HCT116 (cell line): ENCODE data around the gene RBM26. TPM values are rescaled to one million over a fixed set of nuclear protein-coding genes. Genes with fewer than 3 reads are reported as not detected.

Experiments used
- ATAC-seq: fragments of 200-7000 bp; cut with Tn5 transposase; 2 replicates; pipeline ENCODE4 v1.9.1; 2020; ENCODE audit warnings: mild to moderate bottlenecking, moderate library complexity
- BruUV-seq: library from RNA; stranded (reverse); fragments of 400-500 nt; replicated peaks from 2 replicates; lab custom pipeline; 2021; lab: Mats Ljungman, UMichigan
- CTCF ChIA-PET: fragments of 300-600 bp; sonication (Branson Sonifier 250); formaldehyde crosslinking; loops from one replicate; lab custom pipeline; 2021; ENCODE audit warnings: antibody characterized with exemption; lab: Charles Lee
- POLR2A ChIA-PET: fragments of 300-600, 350-600 bp; sonication (Branson Sonifier 250); formaldehyde crosslinking; loops from one replicate; lab custom pipeline; 2021; ENCODE audit warnings: antibody characterized with exemption; lab: Charles Lee
- RAD21 ChIA-PET, 2 experiments: fragments of 300-600 bp; sonication (Branson Sonifier 250); formaldehyde crosslinking; loops; one replicate each; lab custom pipeline; 2023; ENCODE audit warnings: low total read pairs in 2 of 2; ENCODE audit not compliant: uncharacterized antibody in 2 of 2, unreplicated experiment in 2 of 2, low non-redundant PET in 1 of 2; lab: Charles Lee
- DNase-seq: peaks from one replicate; pipeline ENCODE4 v3.0.0-alpha.2; 2010; ENCODE audit warnings: low read depth, low spot score
- H2AFZ ChIP-seq: fragments of 200-600 bp; shearing (Covaris generic), sonication (generic); 2 replicates; pipeline ENCODE4 v1.6.1; 2017; ENCODE audit warnings: low read depth, mixed run types, mixed read lengths, antibody characterized with exemption, low read length; ENCODE audit not compliant: poor library complexity, severe bottlenecking
- H3K27ac ChIP-seq: 2 replicates; pipeline ENCODE4 v1.5.1; 2012; ENCODE audit warnings: low read depth, low read length
- H3K27me3 ChIP-seq: fragments of 200-600 bp; sonication (generic); 2 replicates; pipeline ENCODE4 v1.6.1; 2016; ENCODE audit warnings: mixed run types, low read length, mixed read lengths; ENCODE audit not compliant: insufficient read depth
- H3K36me3 ChIP-seq, 2 experiments: fragments of 200-500 bp in 1 of 2; fragments of 200-600 bp in 1 of 2; sonication (Bioruptor generic) in 1 of 2; sonication (generic) in 1 of 2; 2 replicates each; pipeline versions ENCODE4 v1.5.1 to v1.6.1; 2014 to 2016; ENCODE audit warnings: low read length in 2 of 2, inconsistent platforms in 1 of 2, mixed read lengths in 1 of 2, mixed run types in 1 of 2; ENCODE audit not compliant: insufficient read depth in 2 of 2, control insufficient read depth in 1 of 2
- H3K4me1 ChIP-seq, 2 experiments: fragments of 200-600 bp in 1 of 2; sonication (generic) in 1 of 2; 2 replicates each; pipeline versions ENCODE4 v1.5.1 to v1.6.1; 2012 to 2017; ENCODE audit warnings: low read length in 2 of 2, inconsistent platforms in 1 of 2, mild to moderate bottlenecking in 1 of 2, mixed read lengths in 1 of 2, mixed run types in 1 of 2, moderate library complexity in 1 of 2; ENCODE audit not compliant: insufficient read depth in 2 of 2, control insufficient read depth in 1 of 2
- H3K4me2 ChIP-seq: fragments of 200-600 bp; sonication (generic); 2 replicates; pipeline ENCODE4 v1.6.1; 2017; ENCODE audit warnings: mixed run types, low read length, mixed read lengths
- H3K4me3 ChIP-seq, 2 experiments: fragments of 200-600 bp in 1 of 2; sonication (generic) in 1 of 2; replicated peaks in 1 of 2; 2 replicates each; pipeline ENCODE4 v1.5.1; 2011 to 2016; ENCODE audit warnings: low read length in 2 of 2, control low read depth in 1 of 2, low read depth in 1 of 2, mild to moderate bottlenecking in 1 of 2, mixed read lengths in 1 of 2, mixed run types in 1 of 2
- H3K79me2 ChIP-seq: fragments of 200-600 bp; sonication (generic); 2 replicates; pipeline ENCODE4 v1.6.1; 2017; ENCODE audit warnings: mild to moderate bottlenecking, mixed run types, low read length, moderate library complexity, mixed read lengths; ENCODE audit not compliant: insufficient read depth
- H3K9ac ChIP-seq: fragments of 200-600 bp; sonication (generic); 2 replicates; pipeline ENCODE4 v1.6.1; 2016; ENCODE audit warnings: low read length, mixed read lengths
- H3K9me2 ChIP-seq: fragments of 200-600 bp; sonication (generic), shearing (Covaris generic); 2 replicates; pipeline ENCODE4 v1.6.1; 2017; ENCODE audit warnings: mixed run types, mild to moderate bottlenecking, moderate library complexity; ENCODE audit not compliant: insufficient read depth
- H3K9me3 ChIP-seq, 2 experiments: fragments of 200-500 bp in 1 of 2; fragments of 200-600 bp in 1 of 2; sonication (Bioruptor generic) in 1 of 2; sonication (generic) in 1 of 2; 2 replicates each; pipeline ENCODE4 v1.6.1; 2014 to 2017; ENCODE audit warnings: low read length in 2 of 2, mixed read lengths in 2 of 2, inconsistent platforms in 1 of 2, low read depth in 1 of 2, mild to moderate bottlenecking in 1 of 2, mixed run types in 1 of 2, moderate library complexity in 1 of 2; ENCODE audit not compliant: control insufficient read depth in 1 of 2, insufficient read depth in 1 of 2
- H4K20me1 ChIP-seq: fragments of 200-600 bp; sonication (generic), shearing (Covaris generic); 2 replicates; pipeline ENCODE4 v1.6.1; 2017; ENCODE audit warnings: mixed run types, mild to moderate bottlenecking, moderate library complexity; ENCODE audit not compliant: insufficient read depth
- CBX3 ChIP-seq: IDR thresholded peaks from 2 replicates; pipeline ENCODE4 v1.6.1; 2012; ENCODE audit warnings: low read depth
- CEBPB ChIP-seq: IDR thresholded peaks from 2 replicates; pipeline ENCODE4 v1.6.1; 2012; ENCODE audit warnings: low read depth
- CTCF ChIP-seq, 3 experiments: fragments of 200-600 bp in 1 of 3; sonication (generic) in 1 of 3; IDR thresholded peaks in 2 of 3; conservative IDR thresholded peaks in 1 of 3; 2 replicates each; pipeline ENCODE4 v1.5.1; 2012 to 2017; ENCODE audit warnings: low read depth in 2 of 3, low read length in 2 of 3, antibody characterized with exemption in 1 of 3, borderline replicate concordance in 1 of 3, control low read depth in 1 of 3, mild to moderate bottlenecking in 1 of 3, mixed read lengths in 1 of 3, mixed run types in 1 of 3, moderate library complexity in 1 of 3; ENCODE audit not compliant: insufficient read depth in 1 of 3
- EZH2 ChIP-seq: fragments of 200-600 bp; sonication (generic); IDR thresholded peaks from 2 replicates; pipeline ENCODE4 v1.6.1; 2017; ENCODE audit warnings: antibody characterized with exemption, mixed run types
- EZH2phosphoT487 ChIP-seq: fragments of 200-600 bp; IDR thresholded peaks from 2 replicates; pipeline ENCODE4 v1.6.1; 2018; ENCODE audit warnings: antibody characterized with exemption, borderline replicate concordance
- FOSL1 ChIP-seq: IDR thresholded peaks from 2 replicates; pipeline ENCODE4 v1.6.1; 2012; ENCODE audit warnings: low read depth
- JUND ChIP-seq: IDR thresholded peaks from 2 replicates; pipeline ENCODE4 v1.6.1; 2012
- POLR2A ChIP-seq: IDR thresholded peaks from 2 replicates; pipeline ENCODE4 v1.7.0; 2011; ENCODE audit warnings: borderline replicate concordance; ENCODE audit not compliant: insufficient read depth, insufficient read length; ENCODE audit errors: extremely low read depth
- POLR2AphosphoS5 ChIP-seq: IDR thresholded peaks from 2 replicates; pipeline ENCODE4 v1.6.1; 2011; ENCODE audit warnings: mild to moderate bottlenecking, low read depth, low read length, moderate library complexity
- RAD21 ChIP-seq: IDR thresholded peaks from 2 replicates; pipeline ENCODE4 v1.6.1; 2012; ENCODE audit warnings: low read depth, mild to moderate bottlenecking
- SIN3A ChIP-seq: IDR thresholded peaks from 2 replicates; pipeline ENCODE4 v1.6.1; 2012; ENCODE audit warnings: low read depth
- SRF ChIP-seq: IDR thresholded peaks from 2 replicates; pipeline ENCODE4 v1.6.1; 2012; ENCODE audit warnings: low read depth
- TCF7L2 ChIP-seq: IDR thresholded peaks from 2 replicates; pipeline ENCODE4 v1.7.0; 2011; ENCODE audit warnings: borderline replicate concordance, inconsistent platforms; ENCODE audit not compliant: insufficient read depth, insufficient read length; ENCODE audit errors: extremely low read depth
- YY1 ChIP-seq: IDR thresholded peaks from 2 replicates; pipeline ENCODE4 v1.6.1; 2011; ENCODE audit warnings: low read length, low read depth, moderate library complexity, mild to moderate bottlenecking; ENCODE audit not compliant: insufficient replicate concordance; ENCODE audit errors: extremely low read depth
- intact Hi-C: fragments of 100-400 bp; cut with micrococcal nuclease; formaldehyde crosslinking; loops from 2 replicates; pipeline ENCODE4 v1.10.0; 2022
- total RNA-seq: library from RNA; stranded (reverse); gene quantifications from one replicate; pipeline ENCODE4 v1.2.1, GENCODE V29; 2021; ENCODE audit not compliant: unreplicated experiment

The RBM26 gene
- total RNA-seq, 1 experiment from 2014 or later = 52.5 TPM

DNA sequence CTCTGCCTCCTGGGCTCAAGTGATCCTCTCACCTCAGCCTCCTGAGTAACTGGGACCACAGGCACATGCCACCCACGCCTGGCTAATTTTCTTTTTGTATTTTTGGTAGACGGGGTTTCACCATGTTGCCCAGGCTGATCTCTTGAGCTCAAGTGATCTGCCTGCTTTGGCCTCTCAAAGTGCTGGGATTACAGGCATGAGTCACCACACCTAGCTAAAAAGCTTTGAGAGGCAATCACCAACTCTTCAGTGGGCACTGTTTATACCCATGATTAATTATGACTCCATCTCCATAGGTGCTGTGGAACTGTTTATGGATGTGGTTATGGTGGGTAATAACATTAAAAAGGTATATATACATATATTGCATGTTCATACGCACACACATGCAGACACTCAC, 7.5 kb upstream of the RBM26 start (continued):
- no peak for TF ChIP-seq YY1
- TF ChIP-seq EZH2 = no peak
- TF ChIP-seq POLR2AphosphoS5 = no peak
- TF ChIP-seq CEBPB = no peak
- no peak for TF ChIP-seq SIN3A
- TF ChIP-seq CTCF (IDR thresholded peaks at IDR 0.05 in 2 of 3, conservative IDR thresholded peaks at IDR 0.05 in 1 of 3; ENCODE audit: borderline replicate concordance in 1 of 3, insufficient read depth in 1 of 3, low read depth in 2 of 3, low read length in 2 of 3) = no peak

DNA sequence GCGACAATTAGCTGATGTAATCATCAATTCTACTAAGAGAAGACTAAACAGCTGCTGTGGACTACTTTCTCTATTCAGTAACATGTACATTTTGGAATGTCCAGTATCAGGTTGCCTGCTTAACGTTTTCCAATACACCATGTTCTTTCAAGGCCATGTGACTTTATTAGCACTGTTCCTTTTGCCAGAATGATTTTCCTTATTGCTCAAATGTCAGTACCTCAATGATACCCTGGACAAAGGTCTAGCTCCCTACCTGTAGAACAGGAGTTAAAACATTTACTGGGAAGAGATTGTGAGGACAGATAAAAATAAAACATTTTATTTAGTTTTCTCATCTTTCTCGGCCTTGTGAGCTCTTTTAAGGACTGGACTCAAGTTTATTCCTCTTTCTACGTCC, 3.8 kb upstream of the RBM26 start:
- no peak overlapping the region for H3K27ac ChIP-seq
- H3K4me1 ChIP-seq = peaks cover 2 to 5% of the 10 kb centered on the region in 2 experiments; a peak in 3 of 4 replicates
- no peak overlapping the region for H2AFZ ChIP-seq
- ATAC-seq (no peak), DNase-seq (no peak)
- no TSS peak for BruUV-seq
- ChIA-PET POLR2A (no interaction called here), CTCF (interaction anchor here (0.8 kb wide), 1 partner anchor 14 kb away, joined by 3 read pairs; no protein-coding TSS in a partner anchor), RAD21 (no interaction called here)
- no peaks in the 10 kb centered on the region for H3K9me3 ChIP-seq
- H3K79me2 ChIP-seq = peaks cover 37% of the 10 kb centered on the region
- no peak overlapping the region for H3K4me3 ChIP-seq
- TF ChIP-seq POLR2A = no peak
- no peak for TF ChIP-seq EZH2phosphoT487
- no peak for TF ChIP-seq FOSL1
- no peak for TF ChIP-seq TCF7L2
- TF ChIP-seq SRF = no peak
- no peak for TF ChIP-seq RAD21
- no peak for TF ChIP-seq SIN3A
- no peak for TF ChIP-seq CBX3
- no peak for TF ChIP-seq JUND
- no peak overlapping the region for H3K9ac ChIP-seq
- peaks cover 0 to 2% of the 10 kb centered on the region in 2 experiments; a peak in 1 of 4 replicates for H3K36me3 ChIP-seq
- intact Hi-C loops = loop anchor here (5.0 kb wide), 1 partner anchor 72 kb away; the partner anchor contains the start of gene NDFIP2
- no peaks in the 10 kb centered on the region for H4K20me1 ChIP-seq
- H3K4me2 ChIP-seq = no peak overlapping the region
- no peaks in the 10 kb centered on the region for H3K27me3 ChIP-seq
- no peaks in the 10 kb centered on the region for H3K9me2 ChIP-seq
